Neural cell (in vitro differentiated cells): ENCODE measurements around the gene TMOD2. TPM values are rescaled to one million over a fixed set of nuclear protein-coding genes. Genes with fewer than 3 reads are reported as not detected.

ENCODE experiments used
- H2AFZ ChIP-seq: fragments of 200-600, 300-800 bp; sonication (generic), shearing (Covaris generic); 2 replicates; pipeline ENCODE4 v1.6.0; 2014; ENCODE audit warnings: low read depth, mild to moderate bottlenecking, antibody characterized with exemption, low read length, moderate library complexity
- H3F3A ChIP-seq: fragments of 200-600 bp; shearing (Covaris generic); 2 replicates; pipeline ENCODE4 v1.6.1; 2016; ENCODE audit warnings: mild to moderate bottlenecking, moderate library complexity, mixed read lengths, antibody characterized with exemption, low read length; ENCODE audit not compliant: insufficient read depth, poor library complexity, severe bottlenecking
- H3K27ac ChIP-seq: fragments of 200-600, 300-800 bp; sonication (generic), shearing (Covaris generic); 2 replicates; pipeline ENCODE4 v1.5.1; 2014; ENCODE audit warnings: mild to moderate bottlenecking, low read length, moderate library complexity
- H3K27me3 ChIP-seq: fragments of 300-800, 200-600 bp; sonication (generic), shearing (Covaris generic); 2 replicates; pipeline ENCODE4 v1.6.0; 2014; ENCODE audit warnings: mild to moderate bottlenecking, low read depth, low read length, moderate library complexity; ENCODE audit not compliant: insufficient read depth
- H3K36me3 ChIP-seq: fragments of 300-800, 200-600 bp; sonication (generic), shearing (Covaris generic); 2 replicates; pipeline ENCODE4 v1.5.1; 2014; ENCODE audit warnings: mild to moderate bottlenecking, antibody characterized with exemption, low read length, moderate library complexity; ENCODE audit not compliant: insufficient read depth
- H3K4me2 ChIP-seq: fragments of 300-800, 200-600 bp; sonication (generic), shearing (Covaris generic); 2 replicates; pipeline ENCODE4 v1.6.0; 2014; ENCODE audit warnings: mild to moderate bottlenecking, low read length
- H3K4me3 ChIP-seq: fragments of 300-800, 200-600 bp; sonication (generic), shearing (Covaris generic); 2 replicates; pipeline ENCODE4 v1.5.1; 2014; ENCODE audit warnings: mild to moderate bottlenecking, low read length, moderate library complexity
- H3K79me2 ChIP-seq: fragments of 200-600 bp; shearing (Covaris generic); replicated peaks from 2 replicates; pipeline ENCODE4 v1.6.0; 2014; ENCODE audit warnings: mild to moderate bottlenecking, low read length, moderate library complexity; ENCODE audit not compliant: insufficient read depth
- H3K9ac ChIP-seq: fragments of 300-800, 200-600 bp; sonication (generic), shearing (Covaris generic); 2 replicates; pipeline ENCODE4 v1.6.1; 2016; ENCODE audit warnings: mild to moderate bottlenecking, low read length, mixed read lengths
- H3K9me2 ChIP-seq: fragments of 200-600 bp; shearing (Covaris generic); 2 replicates; pipeline ENCODE4 v1.6.1; 2016; ENCODE audit warnings: mild to moderate bottlenecking, low read length, mixed read lengths; ENCODE audit not compliant: insufficient read depth
- H3K9me3 ChIP-seq: fragments of 200-600, 300-800 bp; sonication (generic), shearing (Covaris generic); 2 replicates; pipeline ENCODE4 v1.6.1; 2016; ENCODE audit warnings: mild to moderate bottlenecking, mixed run types, low read length, moderate library complexity, mixed read lengths
- H4K20me1 ChIP-seq: fragments of 200-600 bp; shearing (Covaris generic); 2 replicates; pipeline ENCODE4 v1.6.1; 2016; ENCODE audit warnings: mild to moderate bottlenecking, mixed run types; ENCODE audit not compliant: insufficient read depth
- CTCF ChIP-seq: fragments of 450-650 bp; IDR thresholded peaks from 2 replicates; pipeline ENCODE4 v1.5.1; 2014; ENCODE audit warnings: antibody characterized with exemption, mild to moderate bottlenecking, moderate library complexity; ENCODE audit not compliant: poor library complexity, severe bottlenecking
- EP300 ChIP-seq: fragments of 450-650 bp; conservative IDR thresholded peaks from 2 replicates; pipeline ENCODE4 v1.6.1; 2014; ENCODE audit warnings: antibody characterized with exemption, mild to moderate bottlenecking, moderate library complexity; ENCODE audit not compliant: poor library complexity, severe bottlenecking
- EZH2 ChIP-seq: fragments of 200-600, 300-800 bp; shearing (Covaris generic), sonication (generic); IDR thresholded peaks from 2 replicates; pipeline ENCODE4 v1.6.1; 2014; ENCODE audit warnings: antibody characterized with exemption, low read length, borderline replicate concordance, mild to moderate bottlenecking; ENCODE audit not compliant: insufficient read depth, poor library complexity, severe bottlenecking
- MXI1 ChIP-seq: fragments of 450-650 bp; conservative IDR thresholded peaks from 2 replicates; pipeline ENCODE4 v1.6.1; 2014; ENCODE audit warnings: antibody characterized with exemption, mild to moderate bottlenecking; ENCODE audit not compliant: poor library complexity, severe bottlenecking
- POLR2AphosphoS5 ChIP-seq: IDR thresholded peaks from 2 replicates; pipeline ENCODE4 v1.6.1; 2012
- RAD21 ChIP-seq: fragments of 450-650 bp; conservative IDR thresholded peaks from 2 replicates; pipeline ENCODE4 v1.6.1; 2014; ENCODE audit warnings: antibody characterized with exemption, mild to moderate bottlenecking, moderate library complexity
- REST ChIP-seq: IDR thresholded peaks from 2 replicates; pipeline ENCODE4 v1.6.1; 2012; ENCODE audit warnings: borderline replicate concordance
- SMC3 ChIP-seq: fragments of 450-650 bp; conservative IDR thresholded peaks from 2 replicates; pipeline ENCODE4 v1.6.1; 2014; ENCODE audit warnings: antibody characterized with exemption, mild to moderate bottlenecking, moderate library complexity; ENCODE audit not compliant: poor library complexity
- TAF1 ChIP-seq: IDR thresholded peaks from 2 replicates; pipeline ENCODE4 v1.6.1; 2012; ENCODE audit warnings: low read depth
- polyA plus RNA-seq: library from polyadenylated mRNA; depleted of rRNA; stranded (reverse); fragments of >200 nt; gene quantifications from 2 replicates; pipeline ENCODE4 v1.2.3, GENCODE V29; 2014

The TMOD2 gene
- polyA plus RNA-seq, 1 donor from 2014 or later = 79.9 TPM

- no peaks in the 10 kb centered on the region for H3K9me2 ChIP-seq
- no peak overlapping the region for H3K27ac ChIP-seq
- no peaks in the 10 kb centered on the region for H4K20me1 ChIP-seq
- TF ChIP-seq MXI1 (no peak), SMC3 (no peak), EZH2 (no peak)
- no peak overlapping the region for H2AFZ ChIP-seq
- no peaks in the 10 kb centered on the region for H3F3A ChIP-seq
- H3K9me3 ChIP-seq = no peaks in the 10 kb centered on the region
- H3K4me3 ChIP-seq = no peak overlapping the region
- H3K79me2 ChIP-seq = no peaks in the 10 kb centered on the region
- no peaks in the 10 kb centered on the region for H3K36me3 ChIP-seq
- peaks cover 13% of the 10 kb centered on the region for H3K27me3 ChIP-seq
- no peak overlapping the region for H3K9ac ChIP-seq
- no peak overlapping the region for H3K4me2 ChIP-seq
These were observed 12.2 kb upstream of the TMOD2 start for GRCh38 chr15:51739061-51739712.

DNA sequence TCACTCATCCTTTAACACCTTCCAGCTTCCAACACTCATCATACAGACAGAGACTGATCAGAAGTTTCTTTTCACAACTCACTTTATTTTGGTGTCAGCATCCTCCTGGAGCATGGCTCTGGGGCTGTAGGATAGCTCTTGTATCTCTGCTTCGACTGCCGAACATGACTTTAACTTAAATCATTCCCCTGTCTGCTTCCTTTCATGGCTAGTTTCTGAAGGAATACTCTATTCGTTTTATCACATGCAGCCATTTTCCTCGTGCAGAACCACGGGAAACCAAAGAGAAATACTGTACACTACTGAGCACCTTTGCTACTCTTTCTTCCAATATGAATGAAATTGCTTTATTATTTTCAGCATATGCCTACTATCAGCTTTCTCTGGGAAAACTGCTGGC is 2.1 kb upstream of the TMOD2 start:
- Histone ChIP-seq H4K20me1 (no peaks in the 10 kb centered on the region), H3K9me3 (no peaks in the 10 kb centered on the region), H3K9me2 (no peaks in the 10 kb centered on the region), H3K9ac (no peak overlapping the region), H3K79me2 (peaks cover 22% of the 10 kb centered on the region), H2AFZ (no peak overlapping the region), H3K4me2 (no peak overlapping the region), H3F3A (no peaks in the 10 kb centered on the region), H3K4me3 (no peak overlapping the region), H3K27ac (no peak overlapping the region), H3K27me3 (peaks cover 31% of the 10 kb centered on the region), H3K36me3 (no peaks in the 10 kb centered on the region)
- TF ChIP-seq RAD21 (no peak), REST (no peak), CTCF (no peak), POLR2AphosphoS5 (no peak), TAF1 (no peak), SMC3 (no peak), MXI1 (no peak), EZH2 (no peak)

- Histone ChIP-seq H2AFZ (no peak overlapping the region), H3K4me3 (no peak overlapping the region)
- no peak for TF ChIP-seq REST
- no peak for TF ChIP-seq RAD21
- no peak for TF ChIP-seq TAF1
- no peak for TF ChIP-seq MXI1
- TF ChIP-seq POLR2AphosphoS5 = no peak
- no peak for TF ChIP-seq SMC3
- TF ChIP-seq EP300 = no peak
- TF ChIP-seq CTCF = no peak
- TF ChIP-seq EZH2 = no peak
These were observed 1.2 kb upstream of the TMOD2 start for GRCh38 chr15:51750186-51750585.

More at GRCh38 chr15:51750186-51750585, 1.2 kb upstream of the TMOD2 start:
- Histone ChIP-seq H3K4me2 (no peak overlapping the region), H4K20me1 (no peaks in the 10 kb centered on the region), H3K9me3 (no peaks in the 10 kb centered on the region), H3F3A (no peaks in the 10 kb centered on the region), H3K36me3 (no peaks in the 10 kb centered on the region), H3K27me3 (peaks cover 31% of the 10 kb centered on the region), H3K9ac (no peak overlapping the region), H3K79me2 (peaks cover 24% of the 10 kb centered on the region), H3K9me2 (no peaks in the 10 kb centered on the region), H3K27ac (no peak overlapping the region)
